Cardiac muscle cell (in vitro differentiated cells and primary cell): ENCODE measurements around the gene HTR3C. TPM values are rescaled to one million over a fixed set of nuclear protein-coding genes. Genes with fewer than 3 reads are reported as not detected.

ENCODE experiments used
- DNase-seq, 2 donors: peaks; one replicate each; pipeline versions ENCODE4 v3.0.0 to v3.0.0-alpha.2; 2010 to 2017; ENCODE audit warnings: low read depth in 1 of 2, low spot score in 1 of 2
- H3K27ac ChIP-seq: fragments of 200-600 bp; sonication (generic); 2 replicates; pipeline ENCODE4 v1.5.1; 2016
- H3K27me3 ChIP-seq: fragments of 200-600 bp; sonication (generic); 2 replicates; pipeline ENCODE4 v1.6.0; 2016; ENCODE audit warnings: control low read depth
- H3K36me3 ChIP-seq: fragments of 200-600 bp; sonication (generic); 2 replicates; pipeline ENCODE4 v1.5.1; 2016; ENCODE audit warnings: control low read depth
- H3K4me1 ChIP-seq: fragments of 200-600 bp; sonication (generic); 2 replicates; pipeline ENCODE4 v1.8.1; 2017; ENCODE audit warnings: low read depth, mild to moderate bottlenecking, mixed run types
- H3K4me3 ChIP-seq: fragments of 200-600 bp; sonication (generic); 2 replicates; pipeline ENCODE4 v1.5.1; 2016; ENCODE audit warnings: mild to moderate bottlenecking
- H3K9me3 ChIP-seq: fragments of 200-600 bp; sonication (generic); 2 replicates; pipeline ENCODE4 v1.5.1; 2017; ENCODE audit warnings: low read depth, mild to moderate bottlenecking, control low read depth
- CTCF ChIP-seq: IDR thresholded peaks from 2 replicates; pipeline ENCODE4 v1.5.1; 2012; ENCODE audit warnings: low read depth, mild to moderate bottlenecking, low read length
- polyA plus RNA-seq: library from polyadenylated mRNA; unstranded; fragments of >200 nt; fragmentation: Nextera tagmentation; extraction: Ambion mirVana; gene quantifications from 2 replicates; pipeline ENCODE4 v1.2.1, GENCODE V29; 2016
- total RNA-seq: library from RNA; depleted of rRNA; stranded (reverse); fragments of >200 nt; gene quantifications from 2 replicates; pipeline ENCODE4 v1.2.3, GENCODE V29; 2016

HTR3C gene
- total and polyA plus RNA-seq, 2 experiments from 2014 or later = 0.16 TPM; not detected in 1

GRCh38 chr3:184085389-184085852 is 32.6 kb downstream of the HTR3C start:
- H3K4me3 ChIP-seq = no peak overlapping the region
- no peaks in the 10 kb centered on the region for H3K27me3 ChIP-seq
- H3K9me3 ChIP-seq = no peaks in the 10 kb centered on the region
- DNase-seq = peak in 1 of 2 donors; percentile 59
- no peak overlapping the region for H3K27ac ChIP-seq
- no peaks in the 10 kb centered on the region for H3K4me1 ChIP-seq
- TF ChIP-seq CTCF = no peak
- no peaks in the 10 kb centered on the region for H3K36me3 ChIP-seq

- no peaks in the 10 kb centered on the region for H3K36me3 ChIP-seq
Measured at GRCh38 chr3:184092199-184092598, 39.4 kb downstream of the HTR3C start.

GRCh38 chr3:184096811-184097383 is 44.0 kb downstream of the HTR3C start, which contains the start of gene HTR3E:
Gene HTR3E (plus strand): TSS chr3:184097064. CDS start chr3:184097530, 466 bp downstream.
- no peak for TF ChIP-seq CTCF
- no peak within 1 kb of the TSS for H3K4me3 ChIP-seq
- H3K27me3 ChIP-seq = no peaks in the 10 kb centered on the region
- H3K36me3 ChIP-seq = no peaks in the 10 kb centered on the region
- H3K27ac ChIP-seq = no peak within 1 kb of the TSS
- no peaks in the 10 kb centered on the region for H3K4me1 ChIP-seq
- no peak for DNase-seq
- no peaks in the 10 kb centered on the region for H3K9me3 ChIP-seq

More at GRCh38 chr3:184092199-184092598, 39.4 kb downstream of the HTR3C start:
- no peaks in the 10 kb centered on the region for H3K4me1 ChIP-seq
- TF ChIP-seq CTCF = no peak
- no peaks in the 10 kb centered on the region for H3K27me3 ChIP-seq
- H3K9me3 ChIP-seq = no peaks in the 10 kb centered on the region
- no peak overlapping the region for H3K27ac ChIP-seq
- DNase-seq = no peak
- no peak overlapping the region for H3K4me3 ChIP-seq

GRCh38 chr3:184097556-184097955 is 44.7 kb downstream of the HTR3C start:
- DNase-seq = no peak
- Histone ChIP-seq H3K4me3 (no peak overlapping the region), H3K27me3 (no peaks in the 10 kb centered on the region), H3K27ac (no peak overlapping the region), H3K36me3 (no peaks in the 10 kb centered on the region), H3K4me1 (no peaks in the 10 kb centered on the region), H3K9me3 (no peaks in the 10 kb centered on the region)
- TF ChIP-seq CTCF = no peak

GRCh38 chr3:184099806-184100686 is 47.2 kb downstream of the HTR3C start:
- H3K27ac ChIP-seq = no peak overlapping the region

More at GRCh38 chr3:184099806-184100686, 47.2 kb downstream of the HTR3C start:
- TF ChIP-seq CTCF = no peak
- H3K4me3 ChIP-seq = no peak overlapping the region
- no peaks in the 10 kb centered on the region for H3K27me3 ChIP-seq
- H3K9me3 ChIP-seq = no peaks in the 10 kb centered on the region
- no peak for DNase-seq
- H3K4me1 ChIP-seq = no peaks in the 10 kb centered on the region
- H3K36me3 ChIP-seq = no peaks in the 10 kb centered on the region

Other genes starting within 250 kb of the HTR3C start
- gene MAP6D1, start 227.5 kb upstream of the HTR3C start, total RNA-seq = 7.8 and 8.1 TPM in 2 replicates
- 10.2 and 10.3 TPM in 2 replicates for gene MAP6D1, start 227.5 kb upstream of the HTR3C start, polyA plus RNA-seq
- 37.5 and 44.6 TPM in 2 replicates for gene PARL, start 168.2 kb upstream of the HTR3C start, total RNA-seq
- 82.2 and 99.9 TPM in 2 replicates for gene PARL, start 168.2 kb upstream of the HTR3C start, polyA plus RNA-seq
- gene ABCC5, start 35.2 kb upstream of the HTR3C start, total RNA-seq = 56.2 and 68.8 TPM in 2 replicates
- 92.0 and 97.2 TPM in 2 replicates for gene ABCC5, start 35.2 kb upstream of the HTR3C start, polyA plus RNA-seq
- not detected in 2 replicates for gene HTR3D, start 21.3 kb upstream of the HTR3C start, total RNA-seq
- gene HTR3D, start 21.3 kb upstream of the HTR3C start, polyA plus RNA-seq = not detected in 2 replicates
- gene HTR3E, start 44.0 kb downstream of the HTR3C start, total RNA-seq = not detected in 2 replicates
- 0.15 TPM in 1 of 2 replicates, not detected in the other for gene HTR3E, start 44.0 kb downstream of the HTR3C start, polyA plus RNA-seq
- gene EIF2B5, start 82.3 kb downstream of the HTR3C start, total RNA-seq = 38.2 and 82.1 TPM in 2 replicates
- gene EIF2B5, start 82.3 kb downstream of the HTR3C start, polyA plus RNA-seq = 55.7 and 57.5 TPM in 2 replicates
- gene DVL3, start 102.3 kb downstream of the HTR3C start, total RNA-seq = 96.3 and 135 TPM in 2 replicates
- gene DVL3, start 102.3 kb downstream of the HTR3C start, polyA plus RNA-seq = 150 and 180 TPM in 2 replicates
- 399 and 408 TPM in 2 replicates for gene AP2M1, start 121.8 kb downstream of the HTR3C start, total RNA-seq
- 551 and 577 TPM in 2 replicates for gene AP2M1, start 121.8 kb downstream of the HTR3C start, polyA plus RNA-seq
- gene ABCF3, start 133.2 kb downstream of the HTR3C start, total RNA-seq = 50.2 and 50.7 TPM in 2 replicates
- 74.4 and 78.5 TPM in 2 replicates for gene ABCF3, start 133.2 kb downstream of the HTR3C start, polyA plus RNA-seq
- gene VWA5B2, start 176.5 kb downstream of the HTR3C start, total RNA-seq = 0.11 TPM in 1 of 2 replicates, not detected in the other
- 0.40 TPM in 1 of 2 replicates, not detected in the other for gene VWA5B2, start 176.5 kb downstream of the HTR3C start, polyA plus RNA-seq
- gene ALG3, start 195.9 kb downstream of the HTR3C start, total RNA-seq = 40.2 and 48.8 TPM in 2 replicates
- gene ALG3, start 195.9 kb downstream of the HTR3C start, polyA plus RNA-seq = 52.4 and 69.1 TPM in 2 replicates
- gene EEF1AKMT4, start 196.6 kb downstream of the HTR3C start, total RNA-seq = 4.3 and 12.8 TPM in 2 replicates
- 5.1 and 10.6 TPM in 2 replicates for gene EEF1AKMT4, start 196.6 kb downstream of the HTR3C start, polyA plus RNA-seq
- gene CAMK2N2, start 208.5 kb downstream of the HTR3C start, total RNA-seq = not detected in 2 replicates
- gene CAMK2N2, start 208.5 kb downstream of the HTR3C start, polyA plus RNA-seq = 0.27 TPM in 1 of 2 replicates, not detected in the other
- not detected in 2 replicates for gene ECE2, start 223.0 kb downstream of the HTR3C start, total RNA-seq
- not detected in 2 replicates for gene ECE2, start 223.0 kb downstream of the HTR3C start, polyA plus RNA-seq
- 314 and 456 TPM in 2 replicates for gene PSMD2, start 246.2 kb downstream of the HTR3C start, total RNA-seq
- gene PSMD2, start 246.2 kb downstream of the HTR3C start, polyA plus RNA-seq = 390 and 464 TPM in 2 replicates